ENCODE measurements around the gene IFI35. TPM values are rescaled to one million over a fixed set of nuclear protein-coding genes. Genes with fewer than 3 reads are reported as not detected.

Gene IFI35
- total RNA-seq, 1 experiment from 2014 or later = 19.7 TPM

DNA sequence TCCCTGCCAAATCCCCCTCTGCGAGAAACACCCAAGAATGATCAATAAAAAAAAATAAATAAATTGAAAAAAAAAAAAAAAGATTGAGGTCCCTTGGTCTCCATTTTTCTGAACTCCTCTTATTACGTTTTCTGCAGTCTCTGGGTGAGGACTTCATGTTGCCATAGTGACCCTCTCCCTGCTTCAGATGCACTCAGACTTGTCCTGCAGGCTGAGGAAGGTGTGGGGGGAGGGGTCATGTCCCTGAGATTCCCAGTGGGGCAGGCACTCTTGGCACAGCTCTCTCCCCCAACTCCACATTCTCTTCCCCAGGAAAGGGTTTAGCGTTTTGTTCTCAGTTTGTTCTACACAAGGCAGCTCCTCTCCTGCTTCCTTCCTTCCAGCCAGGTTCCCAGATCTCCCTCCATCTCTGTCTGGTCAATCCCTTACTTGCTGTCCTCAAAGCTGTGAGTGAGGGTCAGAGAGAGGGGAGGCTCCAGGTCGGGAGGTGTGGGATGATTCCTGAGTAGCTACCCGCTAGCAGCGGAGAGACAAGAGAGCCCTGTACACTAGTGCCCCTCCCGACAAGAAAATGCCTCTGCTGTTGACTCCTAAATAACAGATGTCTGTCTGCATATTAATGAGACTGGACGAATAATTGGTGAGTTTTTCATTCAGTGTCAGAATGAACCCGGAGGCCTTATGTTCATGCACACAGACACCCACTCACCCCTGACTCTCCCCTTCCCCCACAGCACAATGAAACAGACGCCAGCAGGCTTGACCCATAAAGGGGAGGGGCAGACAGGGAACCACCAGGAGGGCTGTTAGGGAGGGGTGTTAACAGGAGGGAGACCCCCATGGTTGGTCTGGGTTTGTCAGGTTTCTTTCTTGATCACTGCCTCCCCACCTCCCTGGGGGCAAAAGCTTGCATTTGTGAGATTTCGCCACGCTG lies 27.6 kb downstream of the IFI35 start:
- POLR2A ChIA-PET (ENCODE audit: unreplicated experiment) = no interaction called here
- CTCF ChIA-PET = interaction anchor here (0.6 kb wide), 1 partner anchor 275 kb away, joined by 6 read pairs; no protein-coding TSS in a partner anchor
- Histone ChIP-seq H3F3A (ENCODE audit: insufficient read depth, low read depth) (peaks cover 1% of the 10 kb centered on the region; the same call in 1 of the 2 replicates), H3K4me3 (no peak overlapping the region), H3K9me2 (ENCODE audit: insufficient read depth) (no peaks in the 10 kb centered on the region), H3K36me3 (ENCODE audit: low read depth) (no peaks in the 10 kb centered on the region), H3K27ac (no peak overlapping the region), H3K4me1 (replicated peaks; ENCODE audit: insufficient read depth) (no peaks in the 10 kb centered on the region), H3K79me2 (ENCODE audit: low read depth) (no peaks in the 10 kb centered on the region), H3K27me3 (ENCODE audit: insufficient read depth, low read depth) (no peaks in the 10 kb centered on the region), H2AFZ (no peak overlapping the region), H4K20me1 (ENCODE audit: insufficient read depth) (no peaks in the 10 kb centered on the region), H3K9me3 (ENCODE audit: insufficient read depth, low read depth) (no peaks in the 10 kb centered on the region), H3K4me2 (no peak overlapping the region)
- BruUV-seq (replicated peaks) = no TSS peak
- no peak for TF ChIP-seq EZH2 (IDR thresholded peaks at IDR 0.05; ENCODE audit: low read depth)
- TF ChIP-seq, protein P1, sequence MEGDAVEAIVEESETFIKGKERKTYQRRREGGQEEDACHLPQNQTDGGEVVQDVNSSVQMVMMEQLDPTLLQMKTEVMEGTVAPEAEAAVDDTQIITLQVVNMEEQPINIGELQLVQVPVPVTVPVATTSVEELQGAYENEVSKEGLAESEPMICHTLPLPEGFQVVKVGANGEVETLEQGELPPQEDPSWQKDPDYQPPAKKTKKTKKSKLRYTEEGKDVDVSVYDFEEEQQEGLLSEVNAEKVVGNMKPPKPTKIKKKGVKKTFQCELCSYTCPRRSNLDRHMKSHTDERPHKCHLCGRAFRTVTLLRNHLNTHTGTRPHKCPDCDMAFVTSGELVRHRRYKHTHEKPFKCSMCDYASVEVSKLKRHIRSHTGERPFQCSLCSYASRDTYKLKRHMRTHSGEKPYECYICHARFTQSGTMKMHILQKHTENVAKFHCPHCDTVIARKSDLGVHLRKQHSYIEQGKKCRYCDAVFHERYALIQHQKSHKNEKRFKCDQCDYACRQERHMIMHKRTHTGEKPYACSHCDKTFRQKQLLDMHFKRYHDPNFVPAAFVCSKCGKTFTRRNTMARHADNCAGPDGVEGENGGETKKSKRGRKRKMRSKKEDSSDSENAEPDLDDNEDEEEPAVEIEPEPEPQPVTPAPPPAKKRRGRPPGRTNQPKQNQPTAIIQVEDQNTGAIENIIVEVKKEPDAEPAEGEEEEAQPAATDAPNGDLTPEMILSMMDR (conservative IDR thresholded peaks at IDR 0.05) = no peak
- intact Hi-C loops (cut with micrococcal nuclease; ENCODE audit: unreplicated experiment) = no loop called here
- DNase-seq = no peak

DNA sequence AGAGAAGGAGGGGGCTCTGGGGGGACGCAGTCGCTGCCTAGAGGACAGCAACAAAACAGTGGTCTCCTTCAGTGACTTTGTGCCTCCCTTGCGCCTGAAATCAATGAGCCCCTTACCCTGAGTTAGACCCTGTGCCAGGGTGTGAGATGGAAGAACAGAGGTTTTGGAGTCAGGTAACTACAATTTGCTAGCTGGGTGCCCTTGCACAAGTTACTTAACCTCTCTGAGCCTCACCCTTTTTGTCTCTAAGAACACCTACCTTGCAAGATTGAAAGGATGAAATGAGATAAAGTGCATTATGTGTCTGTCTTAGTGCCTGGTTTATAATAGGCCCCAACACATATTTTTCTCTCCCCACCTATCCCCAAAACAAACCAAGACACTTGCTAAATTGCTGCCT lies 28.3 kb downstream of the IFI35 start:
- no peaks in the 10 kb centered on the region for H3K4me1 ChIP-seq (replicated peaks; ENCODE audit: insufficient read depth)
- no peak overlapping the region for H3K4me2 ChIP-seq
- DNase-seq = no peak
- H3K36me3 ChIP-seq (ENCODE audit: low read depth) = no peaks in the 10 kb centered on the region
- no peaks in the 10 kb centered on the region for H3F3A ChIP-seq (ENCODE audit: insufficient read depth, low read depth)
- no peaks in the 10 kb centered on the region for H4K20me1 ChIP-seq (ENCODE audit: insufficient read depth)
- H3K9me3 ChIP-seq (ENCODE audit: insufficient read depth, low read depth) = no peaks in the 10 kb centered on the region
- no peak overlapping the region for H3K27ac ChIP-seq
- H2AFZ ChIP-seq = no peak overlapping the region
- no TSS peak for BruUV-seq (replicated peaks)
- TF ChIP-seq EZH2 (IDR thresholded peaks at IDR 0.05; ENCODE audit: low read depth) = no peak
- TF ChIP-seq, protein P1 (conservative IDR thresholded peaks at IDR 0.05) = no peak
- no peaks in the 10 kb centered on the region for H3K27me3 ChIP-seq (ENCODE audit: insufficient read depth, low read depth)
- CTCF ChIA-PET = no interaction called here
- intact Hi-C loops (cut with micrococcal nuclease; ENCODE audit: unreplicated experiment) = no loop called here
- H3K9me2 ChIP-seq (ENCODE audit: insufficient read depth) = no peaks in the 10 kb centered on the region
- H3K79me2 ChIP-seq (ENCODE audit: low read depth) = no peaks in the 10 kb centered on the region
- POLR2A ChIA-PET (ENCODE audit: unreplicated experiment) = interaction anchor here (0.6 kb wide), 1 partner anchor 280 kb away, joined by 6 read pairs; no protein-coding TSS in a partner anchor
- no peak overlapping the region for H3K4me3 ChIP-seq

DNA sequence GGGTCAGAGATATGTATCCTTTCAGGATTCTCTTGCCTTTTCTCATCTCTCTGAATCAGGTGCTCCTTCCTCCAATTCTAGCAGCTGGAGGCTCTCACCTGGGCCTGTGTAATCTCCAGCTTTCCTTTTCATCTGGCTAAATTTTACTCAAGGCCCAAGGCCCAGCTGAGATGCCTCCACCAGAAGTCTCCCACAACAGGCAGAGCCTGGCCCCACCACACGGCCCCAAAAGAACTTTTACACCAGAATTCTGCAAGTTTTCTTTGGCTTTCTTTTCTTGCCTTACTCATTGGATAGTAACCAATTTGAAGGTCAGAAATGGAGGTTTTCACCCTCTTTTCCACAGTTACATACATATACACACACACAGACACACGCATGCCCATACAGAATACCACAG lies 33.1 kb downstream of the IFI35 start:
- DNase-seq = no peak
- Histone ChIP-seq H3K4me2 (no peak overlapping the region), H3K4me1 (replicated peaks; ENCODE audit: insufficient read depth) (no peaks in the 10 kb centered on the region), H3K36me3 (ENCODE audit: low read depth) (no peaks in the 10 kb centered on the region; the same call in 1 of the 2 replicates), H3F3A (ENCODE audit: insufficient read depth, low read depth) (no peaks in the 10 kb centered on the region), H3K9me2 (ENCODE audit: insufficient read depth) (no peaks in the 10 kb centered on the region), H3K9me3 (ENCODE audit: insufficient read depth, low read depth) (no peaks in the 10 kb centered on the region), H3K4me3 (no peak overlapping the region), H3K79me2 (ENCODE audit: low read depth) (no peaks in the 10 kb centered on the region), H3K27ac (no peak overlapping the region), H4K20me1 (ENCODE audit: insufficient read depth) (no peaks in the 10 kb centered on the region), H3K27me3 (ENCODE audit: insufficient read depth, low read depth) (no peaks in the 10 kb centered on the region), H2AFZ (no peak overlapping the region)
- BruUV-seq (replicated peaks) = no TSS peak
- intact Hi-C loops (cut with micrococcal nuclease; ENCODE audit: unreplicated experiment) = no loop called here
- TF ChIP-seq EZH2 (IDR thresholded peaks at IDR 0.05; ENCODE audit: low read depth) = no peak
- TF ChIP-seq, protein P1 (conservative IDR thresholded peaks at IDR 0.05) = no peak
- ChIA-PET POLR2A (ENCODE audit: unreplicated experiment) (no interaction called here), CTCF (no interaction called here)

All from PC-9 (cell line).